Femur (tissue), 1 donor: ENCODE measurements around the gene IP6K3.

Source experiments
- DNase-seq: peaks from one replicate; pipeline ENCODE4 v3.0.0-alpha.2; 2017

IP6K3 gene

DNA sequence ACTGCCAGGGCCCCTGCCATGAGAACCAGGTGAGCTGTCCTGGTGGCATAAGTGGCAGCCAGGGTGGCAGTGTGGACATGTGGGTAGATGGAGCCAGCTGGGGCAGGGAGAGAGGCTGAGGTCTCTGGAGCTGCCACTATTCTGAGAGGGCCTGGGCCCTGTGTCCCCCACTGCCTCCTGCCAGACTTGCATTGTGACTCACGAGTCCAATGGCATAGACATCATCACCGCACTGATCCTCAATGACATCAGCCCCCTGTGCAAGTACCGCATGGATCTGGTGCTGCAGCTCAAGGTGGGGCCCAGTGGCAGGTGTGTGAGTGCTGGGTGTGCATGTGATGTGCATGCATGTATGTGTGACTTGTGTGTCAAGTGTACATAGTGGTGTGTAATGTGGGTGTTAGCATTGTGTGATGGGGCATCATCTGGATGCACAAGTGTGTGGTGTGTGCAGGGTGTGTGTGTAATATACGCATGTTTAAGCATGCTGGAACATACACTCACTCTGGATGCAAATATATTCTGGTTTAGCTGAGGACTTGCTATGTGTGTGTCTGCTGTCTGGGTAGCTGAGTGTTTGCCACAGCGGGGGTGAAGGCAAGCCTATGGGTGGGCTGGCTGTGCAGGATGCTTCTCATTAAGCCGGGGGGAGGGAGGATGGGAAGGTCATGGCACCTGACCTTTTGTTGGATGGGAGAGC, 60.3 kb downstream of the IP6K3 start:
- no peak for DNase-seq

- DNase-seq, result no peak
These were observed 61.1 kb downstream of the IP6K3 start for GRCh38 chr6:33685411-33686224.

GRCh38 chr6:33684983-33685382, 61.7 kb downstream of the IP6K3 start:
- DNase-seq, result no peak

GRCh38 chr6:33684428-33684896, 62.2 kb downstream of the IP6K3 start:
- no peak for DNase-seq

DNA sequence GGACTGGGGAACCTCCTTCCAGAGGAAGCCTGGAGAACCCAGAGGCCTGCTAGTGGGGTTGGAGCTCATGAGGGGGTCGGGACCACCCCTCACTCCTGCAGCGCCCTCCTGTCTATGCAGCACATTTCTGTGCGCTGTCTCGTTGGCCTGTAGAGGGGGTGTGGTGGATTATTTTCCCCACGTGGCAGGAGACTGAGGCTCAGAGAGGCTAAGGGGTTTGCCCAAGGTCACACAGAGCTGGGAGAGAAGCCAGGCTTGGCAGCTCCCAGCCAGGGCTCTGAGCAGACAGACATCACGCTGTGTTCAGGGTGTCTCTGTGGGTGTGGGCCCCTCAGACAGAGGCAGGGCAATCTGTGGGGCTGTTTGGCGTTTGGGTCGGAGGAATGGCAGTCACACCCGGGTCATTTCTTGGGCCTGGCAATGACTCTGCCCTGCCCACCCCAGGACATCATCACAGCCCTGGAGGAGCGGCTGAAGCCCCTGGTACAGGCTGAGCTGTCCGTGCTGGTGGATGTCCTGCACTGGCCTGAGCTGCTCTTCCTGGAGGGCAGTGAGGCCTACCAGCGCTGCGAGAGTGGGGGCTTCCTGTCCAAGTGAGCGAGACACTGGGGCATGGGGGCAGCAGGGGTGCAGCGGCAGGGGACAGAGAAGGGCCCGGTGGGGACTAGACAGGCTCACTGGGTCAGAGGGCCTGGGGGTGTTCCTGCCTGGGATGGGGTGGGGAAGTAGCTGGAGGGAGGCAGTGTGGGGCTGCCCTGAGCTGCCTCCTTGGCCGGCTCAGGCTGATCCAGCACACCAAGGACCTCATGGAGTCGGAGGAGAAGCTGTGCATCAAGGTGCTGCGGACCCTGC, 62.9 kb downstream of the IP6K3 start:
- no peak for DNase-seq

- DNase-seq, result no peak
These were observed 63.6 kb downstream of the IP6K3 start for GRCh38 chr6:33683051-33683571.

- no peak for DNase-seq
These were observed 64.4 kb downstream of the IP6K3 start for GRCh38 chr6:33682341-33682740.

- no peak for DNase-seq
These were observed 66.9 kb downstream of the IP6K3 start for GRCh38 chr6:33679761-33680160.

DNA sequence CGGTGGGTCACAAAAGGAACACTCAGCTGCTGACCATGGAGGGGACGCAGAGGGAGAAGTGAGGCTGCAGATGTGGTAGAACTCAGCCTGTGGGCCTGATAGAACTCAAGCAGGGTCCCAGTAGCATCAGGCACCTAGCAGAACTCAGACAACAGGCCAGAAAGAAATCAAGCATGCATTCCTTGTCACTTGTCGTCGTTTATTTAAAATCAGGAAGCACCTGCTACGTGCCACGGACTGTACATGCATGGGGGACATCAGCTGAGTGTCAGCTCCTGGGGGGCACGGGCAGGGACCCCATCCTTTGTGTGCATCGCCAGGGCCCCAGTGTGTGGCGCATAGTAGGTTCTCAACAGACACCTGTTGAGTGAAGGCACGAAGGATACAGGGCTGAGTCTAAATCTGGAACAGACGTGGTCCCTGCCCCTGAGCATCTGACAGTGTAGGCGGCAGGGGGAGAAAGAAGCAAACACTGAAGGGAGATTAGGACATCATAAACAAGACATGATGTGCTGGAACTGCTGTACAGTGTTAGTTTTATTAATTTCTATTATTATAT, 67.7 kb downstream of the IP6K3 start:
- no peak for DNase-seq

- DNase-seq, result no peak
These were observed 68.3 kb downstream of the IP6K3 start for GRCh38 chr6:33678233-33678931.

GRCh38 chr6:33677689-33678088, 69.0 kb downstream of the IP6K3 start:
- DNase-seq, result no peak

DNA sequence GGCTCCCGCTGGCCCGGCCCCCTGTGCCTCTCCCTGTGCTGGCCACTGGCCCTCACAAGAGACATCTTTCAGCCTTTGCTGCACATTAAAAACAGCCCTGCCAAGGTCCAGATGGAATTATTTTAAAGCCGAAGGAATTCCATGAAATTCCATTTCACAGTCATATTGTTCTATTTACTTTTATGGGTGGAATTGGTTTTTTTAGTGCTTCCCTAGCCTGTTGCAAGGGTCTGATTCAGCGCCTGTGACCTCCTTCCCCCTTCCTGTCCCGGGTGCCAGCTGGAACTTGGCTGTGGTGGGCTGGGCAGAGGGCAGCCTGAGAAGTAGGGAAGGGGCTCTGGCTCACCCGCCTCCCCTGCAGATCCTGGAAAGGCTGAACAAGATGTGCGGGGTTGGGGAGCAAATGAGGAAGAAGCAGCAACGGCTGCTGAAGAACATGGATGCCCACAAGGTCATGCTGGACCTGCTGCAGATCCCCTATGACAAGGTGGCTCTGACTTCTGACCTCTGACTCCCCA, 69.5 kb downstream of the IP6K3 start:
- no peak for DNase-seq

DNA sequence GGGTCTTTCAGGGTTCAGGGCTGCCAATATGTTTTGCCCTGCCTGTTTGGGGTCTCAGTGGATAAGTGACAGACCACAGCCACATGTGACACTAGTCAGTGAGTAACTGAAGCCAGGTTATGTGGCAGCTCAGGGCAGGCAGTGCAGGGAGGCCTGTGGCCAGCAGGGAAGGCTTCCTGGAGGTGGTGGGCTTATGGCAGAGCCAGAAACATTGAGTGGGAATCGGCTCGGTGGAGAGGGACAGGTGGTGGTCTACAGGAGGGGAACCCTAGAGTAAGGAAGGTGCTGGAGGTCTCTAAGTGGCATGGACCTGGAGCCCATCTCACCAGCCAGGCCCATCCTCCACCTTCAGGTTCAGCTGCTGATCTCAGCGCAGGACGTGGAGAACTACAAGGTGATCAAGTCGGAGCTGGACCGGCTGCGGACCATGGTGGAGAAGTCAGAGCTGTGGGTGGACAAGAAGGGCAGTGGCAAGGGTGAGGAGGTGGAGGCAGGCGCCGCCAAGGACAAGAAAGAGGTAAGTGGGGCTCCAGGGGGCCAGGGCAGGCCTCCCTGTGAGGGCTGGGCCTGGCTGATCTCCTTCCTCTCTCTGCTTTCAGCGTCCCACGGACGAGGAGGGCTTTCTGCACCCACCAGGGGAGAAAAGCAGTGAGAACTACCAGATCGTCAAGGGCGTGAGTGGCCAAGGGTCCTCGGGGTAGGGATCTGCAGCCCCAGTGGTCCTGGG, 70.1 kb downstream of the IP6K3 start:
- DNase-seq, result no peak

- no peak for DNase-seq
These were observed 70.7 kb downstream of the IP6K3 start for GRCh38 chr6:33675968-33676367.

DNA sequence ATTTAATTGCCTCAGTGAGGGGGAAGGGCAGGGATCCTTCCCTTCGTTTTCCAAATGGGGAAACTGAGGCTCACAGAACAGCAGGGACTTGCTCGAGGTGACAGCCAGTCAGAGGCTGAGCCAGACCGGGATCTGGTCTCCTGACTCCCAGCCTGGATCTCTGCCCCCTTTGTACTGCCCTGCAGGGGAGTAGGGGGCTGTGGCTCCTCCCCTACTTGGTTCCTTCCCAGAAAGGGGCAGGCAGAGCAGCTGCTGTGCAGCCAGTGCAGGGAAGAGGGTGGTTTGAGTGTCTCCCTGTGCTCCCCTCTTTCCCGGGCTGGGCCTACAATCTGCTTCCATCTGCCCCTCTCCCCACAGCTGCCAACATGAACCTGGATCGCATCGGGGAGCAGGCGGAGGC, 72.9 kb downstream of the IP6K3 start:
- DNase-seq, result no peak

- DNase-seq, result peak; percentile 79
These were observed 73.9 kb downstream of the IP6K3 start for GRCh38 chr6:33672808-33673207.

DNA sequence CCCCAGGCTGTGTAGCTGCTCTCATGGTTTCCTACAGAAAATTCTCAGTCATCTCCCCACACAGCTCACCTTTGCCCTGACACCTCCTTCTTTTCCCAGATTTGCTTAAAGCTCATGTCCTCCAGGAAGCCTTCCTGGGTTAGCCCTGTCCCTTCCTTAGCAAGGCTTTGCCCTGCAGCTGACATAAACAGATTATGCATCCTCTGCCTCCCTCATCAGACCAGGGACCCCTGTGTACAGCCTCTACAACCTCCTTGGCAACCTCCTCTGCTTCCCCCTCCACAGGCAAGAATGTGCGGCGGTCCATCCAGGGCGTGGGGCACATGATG, 75.0 kb downstream of the IP6K3 start:
- DNase-seq, result no peak
